Keratinocyte (primary cell): ENCODE measurements around the gene CNOT4. TPM values are rescaled to one million over a fixed set of nuclear protein-coding genes. Genes with fewer than 3 reads are reported as not detected.

Experiments used
- DNase-seq: peaks from one replicate; pipeline ENCODE4 v3.0.0-alpha.2; 2011; ENCODE audit warnings: low read depth, missing footprints, low spot score
- FAIRE-seq: peaks from 2 replicates; lab custom pipeline; 2011; peaks lifted over from hg19 to GRCh38; lab: Jason Lieb, UNC
- H2AFZ ChIP-seq: 2 replicates; pipeline ENCODE4 v1.6.0; 2012; ENCODE audit warnings: low read length, control low read depth, inconsistent platforms; ENCODE audit not compliant: control insufficient read depth
- H3K27ac ChIP-seq: 2 replicates; pipeline ENCODE4 v1.5.1; 2011; ENCODE audit warnings: low read length; ENCODE audit not compliant: control insufficient read depth, insufficient read depth
- H3K27me3 ChIP-seq: 3 replicates; pipeline ENCODE4 v1.6.0; 2011; ENCODE audit warnings: low read length; ENCODE audit not compliant: control insufficient read depth, insufficient read depth; ENCODE audit errors: extremely low read depth
- H3K36me3 ChIP-seq, 2 experiments: 2 replicates in 1 of 2; 3 replicates in 1 of 2; pipeline ENCODE4 v1.5.1; 2011; ENCODE audit warnings: low read length in 2 of 2, mild to moderate bottlenecking in 1 of 2; ENCODE audit not compliant: control insufficient read depth in 2 of 2, insufficient read depth in 2 of 2; ENCODE audit errors: extremely low read depth in 1 of 2
- H3K4me1 ChIP-seq: 3 replicates; pipeline ENCODE4 v1.5.1; 2011; ENCODE audit warnings: low read length; ENCODE audit not compliant: control insufficient read depth, insufficient read depth; ENCODE audit errors: extremely low read depth
- H3K4me2 ChIP-seq: 3 replicates; pipeline ENCODE4 v1.6.0; 2011; ENCODE audit warnings: low read depth, low read length; ENCODE audit not compliant: control insufficient read depth, insufficient read depth; ENCODE audit errors: extremely low read depth
- H3K4me3 ChIP-seq, 3 experiments: fragments of 200-600 bp in 1 of 3; sonication (generic) in 1 of 3; 2 replicates in 2 of 3; 3 replicates in 1 of 3; pipeline ENCODE4 v1.5.1; 2011 to 2016; ENCODE audit warnings: low read length in 3 of 3, mild to moderate bottlenecking in 3 of 3, control low read depth in 2 of 3, inconsistent platforms in 1 of 3, low read depth in 1 of 3, mixed read lengths in 1 of 3, mixed run types in 1 of 3, moderate library complexity in 1 of 3; ENCODE audit not compliant: control insufficient read depth in 2 of 3, insufficient read depth in 2 of 3; ENCODE audit errors: extremely low read depth in 1 of 3
- H3K79me2 ChIP-seq: 2 replicates; pipeline ENCODE4 v1.6.0; 2012; ENCODE audit warnings: low read length; ENCODE audit not compliant: control insufficient read depth, insufficient read depth
- H3K9ac ChIP-seq: 3 replicates; pipeline ENCODE4 v1.6.0; 2011; ENCODE audit warnings: low read length; ENCODE audit not compliant: control insufficient read depth, insufficient read depth; ENCODE audit errors: extremely low read depth
- H3K9me1 ChIP-seq: 3 replicates; pipeline ENCODE4 v1.6.0; 2011; ENCODE audit warnings: low read length; ENCODE audit not compliant: control insufficient read depth, insufficient read depth; ENCODE audit errors: extremely low read depth
- H3K9me3 ChIP-seq: 2 replicates; pipeline ENCODE4 v1.5.1; 2012; ENCODE audit warnings: low read depth, low read length; ENCODE audit not compliant: control insufficient read depth
- H4K20me1 ChIP-seq: 3 replicates; pipeline ENCODE4 v1.6.0; 2011; ENCODE audit warnings: low read length; ENCODE audit not compliant: control insufficient read depth, insufficient read depth; ENCODE audit errors: extremely low read depth
- EZH2 ChIP-seq: IDR thresholded peaks from one replicate; pipeline ENCODE4 v1.6.1; 2012; ENCODE audit warnings: inconsistent platforms, mild to moderate bottlenecking, low read length, moderate library complexity
- dilution Hi-C: fragments of 300-500 bp; cut with MboI; formaldehyde crosslinking; loops from one replicate; pipeline ENCODE4 v1.7.0; 2020; ENCODE audit warnings: low sequenced_read_pairs; ENCODE audit not compliant: extremely low pct_ligation_motif_present
- polyA plus RNA-seq, 5 experiments: library from polyadenylated mRNA; depleted of rRNA in 3 of 5; stranded (reverse) in 3 of 5; stranded (forward) in 1 of 5; unstranded in 1 of 5; fragments of >200 nt; gene quantifications; 1 replicate in 1 of 5; 2 replicates in 3 of 5; 3 replicates in 1 of 5; pipeline versions ENCODE4 v1.2.1 to v1.2.3, GENCODE V29; 2011 to 2012; ENCODE audit warnings: missing spikeins in 2 of 5, low read depth in 1 of 5, low replicate concordance in 1 of 5
- TF ChIP-seq, protein P1 (sequence below), 3 experiments: IDR thresholded peaks in 1 of 3; conservative IDR thresholded peaks in 1 of 3; optimal IDR thresholded peaks in 1 of 3; 2 replicates in 2 of 3; 3 replicates in 1 of 3; pipeline versions ENCODE3 to v1.5.1; 2011; ENCODE audit warnings: low read length in 3 of 3, mild to moderate bottlenecking in 3 of 3, moderate library complexity in 2 of 3, control low read depth in 1 of 3, inconsistent platforms in 1 of 3; ENCODE audit not compliant: insufficient read depth in 2 of 3; ENCODE audit errors: extremely low read depth in 1 of 3

CNOT4 gene
- polyA plus RNA-seq, 1 donor (not counting 4 experiments of a cell fraction or from before 2014, with no cell fraction given) = 11.4 TPM

- no peaks in the 10 kb centered on the region for H3K36me3 ChIP-seq
- no peak overlapping the region for H3K9ac ChIP-seq
- FAIRE-seq (no peak), DNase-seq (no peak)
- TF ChIP-seq, protein P1, sequence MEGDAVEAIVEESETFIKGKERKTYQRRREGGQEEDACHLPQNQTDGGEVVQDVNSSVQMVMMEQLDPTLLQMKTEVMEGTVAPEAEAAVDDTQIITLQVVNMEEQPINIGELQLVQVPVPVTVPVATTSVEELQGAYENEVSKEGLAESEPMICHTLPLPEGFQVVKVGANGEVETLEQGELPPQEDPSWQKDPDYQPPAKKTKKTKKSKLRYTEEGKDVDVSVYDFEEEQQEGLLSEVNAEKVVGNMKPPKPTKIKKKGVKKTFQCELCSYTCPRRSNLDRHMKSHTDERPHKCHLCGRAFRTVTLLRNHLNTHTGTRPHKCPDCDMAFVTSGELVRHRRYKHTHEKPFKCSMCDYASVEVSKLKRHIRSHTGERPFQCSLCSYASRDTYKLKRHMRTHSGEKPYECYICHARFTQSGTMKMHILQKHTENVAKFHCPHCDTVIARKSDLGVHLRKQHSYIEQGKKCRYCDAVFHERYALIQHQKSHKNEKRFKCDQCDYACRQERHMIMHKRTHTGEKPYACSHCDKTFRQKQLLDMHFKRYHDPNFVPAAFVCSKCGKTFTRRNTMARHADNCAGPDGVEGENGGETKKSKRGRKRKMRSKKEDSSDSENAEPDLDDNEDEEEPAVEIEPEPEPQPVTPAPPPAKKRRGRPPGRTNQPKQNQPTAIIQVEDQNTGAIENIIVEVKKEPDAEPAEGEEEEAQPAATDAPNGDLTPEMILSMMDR (optimal IDR thresholded peaks at IDR 0.05 in 1 of 3, IDR thresholded peaks at IDR 0.05 in 1 of 3, conservative IDR thresholded peaks at IDR 0.05 in 1 of 3; ENCODE audit: extremely low read depth in 1 of 3, insufficient read depth in 2 of 3, low read length in 3 of 3) = no peak
- TF ChIP-seq EZH2 = no peak
- dilution Hi-C loops = no loop called here
- H3K9me3 ChIP-seq = no peaks in the 10 kb centered on the region
- H3K79me2 ChIP-seq = no peaks in the 10 kb centered on the region
- H4K20me1 ChIP-seq = no peaks in the 10 kb centered on the region
- H3K27ac ChIP-seq = no peak overlapping the region
- H3K4me3 ChIP-seq = no peak overlapping the region
- H2AFZ ChIP-seq = no peak overlapping the region
- H3K27me3 ChIP-seq = no peaks in the 10 kb centered on the region
- no peaks in the 10 kb centered on the region for H3K4me1 ChIP-seq
- H3K9me1 ChIP-seq = no peaks in the 10 kb centered on the region
- no peak overlapping the region for H3K4me2 ChIP-seq
Measured at GRCh38 chr7:135328053-135328452, 181.8 kb downstream of the CNOT4 start.

DNA sequence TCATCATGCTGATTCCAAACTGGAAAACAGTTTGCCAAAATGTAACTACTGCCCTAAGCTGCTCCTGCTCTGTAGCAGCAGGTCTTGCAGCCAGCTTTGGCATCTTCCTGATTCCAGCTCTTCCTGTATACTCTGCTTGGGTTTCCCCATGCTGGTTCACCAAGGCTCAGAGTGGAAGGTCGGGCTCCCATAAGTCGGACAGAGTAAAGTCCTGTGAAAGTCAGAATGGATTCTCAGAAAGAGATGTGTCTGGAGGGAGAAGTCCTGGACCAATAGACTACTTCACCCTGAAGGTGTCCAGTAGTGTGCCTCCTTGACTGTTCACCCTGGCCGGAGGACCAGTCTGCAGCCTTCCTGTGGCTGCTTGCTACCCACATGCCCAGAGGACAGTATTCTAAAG, 182.4 kb downstream of the CNOT4 start:
- dilution Hi-C loops = no loop called here
- no peak for FAIRE-seq
- H3K4me2 ChIP-seq = no peak overlapping the region
- no peak for DNase-seq
- no peaks in the 10 kb centered on the region for H3K27me3 ChIP-seq
- no peaks in the 10 kb centered on the region for H3K36me3 ChIP-seq
- H2AFZ ChIP-seq = no peak overlapping the region
- no peaks in the 10 kb centered on the region for H3K9me3 ChIP-seq
- no peaks in the 10 kb centered on the region for H4K20me1 ChIP-seq
- no peak overlapping the region for H3K9ac ChIP-seq
- H3K4me1 ChIP-seq = no peaks in the 10 kb centered on the region
- H3K27ac ChIP-seq = no peak overlapping the region
- no peak for TF ChIP-seq EZH2
- TF ChIP-seq, protein P1 (optimal IDR thresholded peaks at IDR 0.05 in 1 of 3, IDR thresholded peaks at IDR 0.05 in 1 of 3, conservative IDR thresholded peaks at IDR 0.05 in 1 of 3; ENCODE audit: extremely low read depth in 1 of 3, insufficient read depth in 2 of 3, low read length in 3 of 3) = no peak
- no peaks in the 10 kb centered on the region for H3K9me1 ChIP-seq
- no peak overlapping the region for H3K4me3 ChIP-seq
- H3K79me2 ChIP-seq = no peaks in the 10 kb centered on the region
